Naive thymus-derived CD8-positive, alpha-beta T cell (primary cell): ENCODE measurements around the gene CSNK2B. TPM values are rescaled to one million over a fixed set of nuclear protein-coding genes. Genes with fewer than 3 reads are reported as not detected.

Source experiments
- ATAC-seq, 2 donors: fragments of 150-1000 bp; cut with Tn5 transposase in 1 of 2; sonication (Bioruptor Pico), chemical (Tn5 transposase) in 1 of 2; 1 replicate in 1 of 2; 2 replicates in 1 of 2; pipeline ENCODE4 v1.10.0; 2021; ENCODE audit warnings: mild to moderate bottlenecking in 2 of 2, moderate library complexity in 2 of 2
- POLR2A ChIA-PET: fragments of 350-600 bp; sonication (Branson Sonifier 250); formaldehyde crosslinking; loops from one replicate; lab custom pipeline; 2021; ENCODE audit warnings: antibody characterized with exemption; lab: Charles Lee
- DNase-seq, 10 donors: peaks; one replicate each; pipeline versions ENCODE4 v3.0.0 to v3.0.0-alpha.2; 2020 to 2022
- H3K27ac Mint-ChIP-seq, 10 donors: one replicate each; pipeline ENCODE4 v1.8.0; 2020 to 2022; ENCODE audit warnings: mild to moderate bottlenecking in 10 of 10, mixed read lengths in 10 of 10, moderate library complexity in 4 of 10, inconsistent platforms in 1 of 10
- H3K27me3 Mint-ChIP-seq, 5 donors: one replicate each; pipeline ENCODE4 v1.8.0; 2021 to 2022; ENCODE audit warnings: mixed read lengths in 5 of 5
- H3K36me3 Mint-ChIP-seq, 3 donors: one replicate each; pipeline ENCODE4 v1.8.0; 2020 to 2022; ENCODE audit warnings: mixed read lengths in 3 of 3, mild to moderate bottlenecking in 2 of 3, inconsistent platforms in 1 of 3
- H3K4me1 Mint-ChIP-seq, 4 donors: one replicate each; pipeline ENCODE4 v1.8.0; 2021 to 2022; ENCODE audit warnings: mixed read lengths in 4 of 4
- H3K4me3 Mint-ChIP-seq, 10 donors: one replicate each; pipeline ENCODE4 v1.8.0; 2020 to 2022; ENCODE audit warnings: mild to moderate bottlenecking in 10 of 10, mixed read lengths in 10 of 10, moderate library complexity in 6 of 10, inconsistent platforms in 1 of 10
- H3K9me3 Mint-ChIP-seq, 9 donors: one replicate each; pipeline ENCODE4 v1.8.0; 2020 to 2022; ENCODE audit warnings: mixed read lengths in 9 of 9, mild to moderate bottlenecking in 3 of 9, inconsistent platforms in 1 of 9, moderate library complexity in 1 of 9
- polyA plus RNA-seq, 3 donors: library from polyadenylated mRNA; unstranded; fragments of 300-500 nt; fragmentation: Illumina TruSeq; gene quantifications; one replicate each; pipeline ENCODE4 v1.2.3, GENCODE V29; 2021
- total RNA-seq, 8 experiments: library from RNA in 2 of 8; stranded (reverse) in 2 of 8; gene quantifications; one replicate each; pipeline ENCODE4 v1.2.3 and lab custom pipeline; 2021 to 2026

CSNK2B gene
- total and polyA plus RNA-seq, 5 experiments from 2014 or later, result 131 to 230 (median 214) TPM

- Mint-ChIP-seq H3K27me3 (no peaks in the 10 kb centered on the region), H3K9me3 (no peaks in the 10 kb centered on the region), H3K36me3 (peaks cover 0 to 45% (median 10%) of the 10 kb centered on the region in 3 donors), H3K4me1 (peaks cover 35 to 90% (median 81%) of the 10 kb centered on the region in 4 donors), H3K4me3 (peak overlapping the region; percentile 93 to 100 (median 97)), H3K27ac (peak overlapping the region; percentile 73 to 99 (median 98))
- no peak for DNase-seq
- POLR2A ChIA-PET, result interaction anchor here (0.6 to 7.9 kb wide), 8 partner anchors 10 to 201 kb away, joined by 3 to 223 read pairs (median 4); partner anchors contain the start of genes ABHD16A, APOM, BAG6 and DDX39B
- no peak for ATAC-seq
Observed at GRCh38 chr6:31663126-31663960, 2.5 kb upstream of the CSNK2B start.

DNA sequence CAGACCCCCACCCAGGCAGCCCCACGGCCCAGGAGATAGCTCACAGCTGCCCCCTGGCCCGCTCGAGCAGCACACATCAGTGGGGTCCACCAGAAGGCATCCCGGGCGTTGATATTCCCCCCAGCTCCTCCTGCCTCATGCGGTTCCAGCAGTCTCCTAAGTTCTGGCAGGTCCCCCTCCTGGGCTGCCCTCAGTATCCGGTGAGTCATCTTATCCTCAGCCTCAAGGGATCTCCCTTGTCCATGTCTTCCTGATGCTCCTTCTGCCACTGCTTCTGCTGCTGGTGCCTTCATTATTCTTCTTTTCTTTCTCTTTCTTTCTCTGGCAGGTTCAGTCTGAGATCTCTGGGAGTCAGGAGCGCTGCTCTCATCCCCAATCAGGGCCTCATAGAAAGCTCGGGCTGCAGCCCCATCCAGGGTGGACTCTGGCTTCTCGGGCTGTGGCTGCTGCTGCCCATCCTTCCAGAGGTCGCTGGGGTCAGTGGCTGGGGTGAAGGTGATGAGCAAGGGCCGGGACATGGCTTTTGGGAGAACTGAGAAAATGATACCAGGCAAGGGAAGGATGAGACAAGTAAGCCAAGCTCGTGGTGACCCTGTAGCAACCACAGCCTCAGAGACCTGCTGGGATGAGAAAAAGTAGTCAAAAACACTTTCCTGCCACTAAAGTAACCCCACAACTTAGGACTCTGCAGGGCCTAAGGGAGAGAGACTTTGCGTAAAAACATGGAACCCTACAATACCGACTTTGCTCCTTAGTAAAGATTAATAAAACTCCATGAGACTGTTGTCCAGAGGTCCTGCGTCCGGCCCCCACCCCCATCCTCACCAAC, 1.7 kb upstream of the CSNK2B start:
- H3K4me1 Mint-ChIP-seq, result peaks cover 30 to 87% (median 77%) of the 10 kb centered on the region in 4 donors
- POLR2A ChIA-PET, result interaction anchor here (0.6 to 7.9 kb wide), 27 partner anchors 11 to 1607 kb away, joined by 3 to 223 read pairs (median 3); partner anchors contain the start of genes ABHD16A, APOM, ATF6B and BAG6
- no peak for DNase-seq
- H3K36me3 Mint-ChIP-seq, result peaks cover 0 to 49% (median 10%) of the 10 kb centered on the region in 3 donors
- no peak for ATAC-seq
- no peaks in the 10 kb centered on the region for H3K9me3 Mint-ChIP-seq
- peak overlapping the region; percentile 93 to 100 (median 97) for H3K4me3 Mint-ChIP-seq
- peak overlapping the region; percentile 96 to 99 (median 98) for H3K27ac Mint-ChIP-seq
- no peaks in the 10 kb centered on the region for H3K27me3 Mint-ChIP-seq

DNA sequence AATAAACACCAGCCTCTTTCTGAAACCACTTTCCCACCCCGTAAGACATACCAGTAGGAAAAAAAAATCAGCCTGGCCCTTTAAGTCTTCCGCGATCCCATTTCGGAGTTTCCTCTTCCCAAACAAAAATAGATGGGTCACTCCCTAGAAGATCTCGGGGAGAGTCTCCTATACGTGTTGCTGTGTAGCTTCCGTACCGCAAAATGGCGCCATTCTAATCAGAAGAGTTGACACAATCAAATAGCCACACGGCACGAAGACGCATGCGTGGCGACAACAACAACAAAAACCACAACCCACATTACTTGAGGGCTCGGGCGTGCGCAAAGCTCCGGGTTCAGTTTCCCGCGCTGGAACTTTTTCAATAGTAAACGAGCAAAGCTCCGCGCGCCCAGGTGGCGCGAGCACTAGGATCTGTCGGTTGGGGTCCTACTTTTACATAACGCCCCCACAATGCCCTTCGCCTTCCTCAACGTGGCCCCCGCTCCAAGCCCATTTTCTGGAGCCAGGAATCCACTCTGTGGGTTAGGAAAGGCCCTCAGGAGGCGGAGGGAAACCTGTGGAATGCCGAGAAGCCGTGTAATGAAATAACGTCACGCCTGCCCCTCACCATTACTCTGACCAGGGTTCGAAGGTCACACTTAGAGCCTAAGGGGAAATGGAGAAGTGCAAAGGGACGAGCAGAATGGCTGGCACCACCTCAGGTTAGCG, 935 bp upstream of the CSNK2B start, which contains the start of gene GPANK1:
Gene GPANK1, minus strand, starts transcription at position 208 of the 711 bp plus-strand sequence. CDS start 519 bp downstream, outside the sequence.
- peak within 1 kb of the TSS; percentile 93 to 100 (median 97) for H3K4me3 Mint-ChIP-seq
- peaks cover 23 to 80% (median 71%) of the 10 kb centered on the region in 4 donors for H3K4me1 Mint-ChIP-seq
- peak; percentile 41 to 43 for ATAC-seq
- DNase-seq, result peak; percentile 74 to 95 (median 88)
- no peaks in the 10 kb centered on the region for H3K27me3 Mint-ChIP-seq
- peak within 1 kb of the TSS; percentile 96 to 99 (median 98) for H3K27ac Mint-ChIP-seq
- POLR2A ChIA-PET, result interaction anchor here (0.6 to 7.9 kb wide), 24 partner anchors 12 to 1602 kb away, joined by 3 to 223 read pairs (median 4); partner anchors contain the start of genes ABHD16A, APOM, ATF6B and BAG6
- peaks cover 0 to 57% (median 9%) of the 10 kb centered on the region in 3 donors for H3K36me3 Mint-ChIP-seq
- no peaks in the 10 kb centered on the region for H3K9me3 Mint-ChIP-seq

- POLR2A ChIA-PET, result interaction anchor here (0.8 to 7.9 kb wide), 8 partner anchors 13 to 168 kb away, joined by 3 to 223 read pairs (median 4); partner anchors contain the start of genes ABHD16A, APOM, BAG6 and DDX39B
- DNase-seq (no peak), ATAC-seq (no peak)
- H3K4me3 Mint-ChIP-seq, result peak overlapping the region; percentile 93 to 100 (median 97)
- H3K36me3 Mint-ChIP-seq, result peaks cover 0 to 70% (median 9%) of the 10 kb centered on the region in 3 donors
- peak overlapping the region; percentile 96 to 99 (median 98) for H3K27ac Mint-ChIP-seq
- H3K27me3 Mint-ChIP-seq, result no peaks in the 10 kb centered on the region
- H3K4me1 Mint-ChIP-seq, result peaks cover 19 to 66% (median 60%) of the 10 kb centered on the region in 4 donors
- H3K9me3 Mint-ChIP-seq, result no peaks in the 10 kb centered on the region
Observed at GRCh38 chr6:31666337-31666965, 571 bp downstream of the CSNK2B start.

DNA sequence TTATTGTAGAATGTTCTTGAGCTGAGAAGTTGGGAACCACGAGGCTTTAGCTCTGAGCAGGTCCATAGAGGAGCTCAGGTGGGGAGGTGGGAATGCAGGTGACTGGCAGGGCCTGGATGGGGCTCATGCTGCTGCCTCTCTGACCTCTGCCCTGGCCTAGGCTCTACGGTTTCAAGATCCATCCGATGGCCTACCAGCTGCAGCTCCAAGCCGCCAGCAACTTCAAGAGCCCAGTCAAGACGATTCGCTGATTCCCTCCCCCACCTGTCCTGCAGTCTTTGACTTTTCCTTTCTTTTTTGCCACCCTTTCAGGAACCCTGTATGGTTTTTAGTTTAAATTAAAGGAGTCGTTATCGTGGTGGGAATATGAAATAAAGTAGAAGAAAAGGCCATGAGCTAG, 3.8 kb downstream of the CSNK2B start, which contains the start of gene LY6G5B:
Gene LY6G5B, plus strand, starts transcription at position 301 of the 400 bp plus-strand sequence. CDS start 975 bp downstream, outside the sequence.
- Mint-ChIP-seq H3K27ac (peak within 1 kb of the TSS in 5 of 10 donors; percentile 19 to 83 (median 55)), H3K9me3 (no peaks in the 10 kb centered on the region), H3K36me3 (peaks cover 0 to 79% (median 13%) of the 10 kb centered on the region in 3 donors), H3K27me3 (no peaks in the 10 kb centered on the region), H3K4me3 (no peak within 1 kb of the TSS), H3K4me1 (peaks cover 12 to 39% (median 32%) of the 10 kb centered on the region in 4 donors)
- ATAC-seq, result no peak
- no peak for DNase-seq
- POLR2A ChIA-PET, result interaction anchor here (1.3 to 1.5 kb wide), 2 partner anchors 17 to 233 kb away, joined by 3 to 8 read pairs; partner anchors contain the start of gene BAG6

DNA sequence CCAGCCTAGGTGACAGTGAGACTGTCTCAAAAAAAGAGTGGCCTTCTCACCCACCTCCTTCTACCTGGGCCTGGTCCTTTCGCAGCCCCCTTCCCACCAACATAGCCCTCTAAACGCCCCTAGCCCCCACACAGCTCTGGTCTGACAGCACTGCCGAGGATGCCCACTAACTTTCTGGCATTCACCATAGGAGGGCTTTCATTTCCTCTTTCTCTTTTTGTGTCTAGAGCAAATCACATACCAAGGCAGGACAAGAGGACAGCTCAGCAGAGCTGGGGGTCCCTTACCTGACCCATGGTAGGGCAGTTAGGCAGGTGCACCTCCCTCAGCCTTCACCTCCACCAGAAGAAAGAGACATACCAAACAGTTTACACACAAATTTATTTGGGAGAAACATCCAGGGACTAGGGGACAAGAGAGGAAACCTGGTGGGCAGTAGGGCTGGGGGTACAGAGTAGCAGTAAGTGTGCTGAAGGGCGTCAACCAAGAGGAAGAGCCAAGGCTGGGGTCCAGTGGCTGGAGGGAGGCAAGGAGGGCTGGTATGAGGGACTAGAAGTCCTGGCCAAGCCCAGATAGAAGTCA, 10.5 kb downstream of the CSNK2B start:
- POLR2A ChIA-PET, result no interaction called here
- H3K36me3 Mint-ChIP-seq, result peaks cover 0 to 31% (median 5%) of the 10 kb centered on the region in 3 donors
- DNase-seq (no peak), ATAC-seq (no peak)
- no peaks in the 10 kb centered on the region for H3K27me3 Mint-ChIP-seq
- H3K9me3 Mint-ChIP-seq, result no peaks in the 10 kb centered on the region
- peak overlapping the region in 5 of 10 donors; percentile 22 to 82 (median 53) for H3K27ac Mint-ChIP-seq
- H3K4me3 Mint-ChIP-seq, result no peak overlapping the region
- H3K4me1 Mint-ChIP-seq, result peaks cover 15 to 20% (median 17%) of the 10 kb centered on the region in 4 donors

GRCh38 chr6:31676904-31677303, 11.0 kb downstream of the CSNK2B start:
- POLR2A ChIA-PET, result interaction anchor here (0.6 to 2.0 kb wide), 2 partner anchors 24 to 167 kb away, joined by 3 to 8 read pairs; partner anchors contain the start of gene BAG6
- DNase-seq, result no peak
- H3K27me3 Mint-ChIP-seq, result no peaks in the 10 kb centered on the region
- H3K27ac Mint-ChIP-seq, result peak overlapping the region in 3 of 10 donors; percentile 22 to 80 (median 46)
- H3K4me3 Mint-ChIP-seq, result no peak overlapping the region
- peaks cover 18 to 23% (median 21%) of the 10 kb centered on the region in 4 donors for H3K4me1 Mint-ChIP-seq
- no peak for ATAC-seq
- H3K9me3 Mint-ChIP-seq, result no peaks in the 10 kb centered on the region
- peaks cover 0 to 27% (median 5%) of the 10 kb centered on the region in 3 donors for H3K36me3 Mint-ChIP-seq

GRCh38 chr6:31677955-31678354, 12.1 kb downstream of the CSNK2B start:
- Mint-ChIP-seq H3K36me3 (peaks cover 0 to 16% (median 0%) of the 10 kb centered on the region in 3 donors), H3K27ac (peak overlapping the region in 1 of 10 donors; percentile 71), H3K4me3 (no peak overlapping the region), H3K27me3 (no peaks in the 10 kb centered on the region), H3K4me1 (peaks cover 19 to 27% (median 22%) of the 10 kb centered on the region in 4 donors), H3K9me3 (no peaks in the 10 kb centered on the region)
- POLR2A ChIA-PET, result interaction anchor here (0.5 to 2.0 kb wide), 3 partner anchors 25 to 152 kb away, joined by 3 to 13 read pairs (median 8); partner anchors contain the start of gene BAG6
- ATAC-seq (no peak), DNase-seq (no peak)

GRCh38 chr6:31680226-31681134, 14.6 kb downstream of the CSNK2B start, which contains the start of gene LY6G5C:
TSS of gene LY6G5C (minus strand) at chr6:31681067. CDS start at chr6:31680373, 694 bp downstream.
- ATAC-seq, result peak; percentile 63 to 68
- Mint-ChIP-seq H3K36me3 (peaks cover 0 to 5% (median 0%) of the 10 kb centered on the region in 3 donors), H3K9me3 (no peaks in the 10 kb centered on the region)

More at GRCh38 chr6:31680226-31681134, 14.6 kb downstream of the CSNK2B start, which contains the start of gene LY6G5C:
- Mint-ChIP-seq H3K27ac (peak within 1 kb of the TSS; percentile 29 to 93 (median 84)), H3K4me1 (peaks cover 19 to 31% (median 21%) of the 10 kb centered on the region in 4 donors), H3K27me3 (no peaks in the 10 kb centered on the region), H3K4me3 (peak within 1 kb of the TSS; percentile 69 to 93 (median 91))
- POLR2A ChIA-PET, result interaction anchor here (0.6 to 1.9 kb wide), 12 partner anchors 9 to 158 kb away, joined by 3 to 9 read pairs (median 3); partner anchors contain the start of genes ABHD16A, BAG6, CSNK2B and GPANK1
- DNase-seq, result peak; percentile 33 to 75 (median 51)
